ENCODE results near the gene SLC49A4. TPM values are rescaled to one million over a fixed set of nuclear protein-coding genes. Genes with fewer than 3 reads are reported as not detected.

Gene SLC49A4
- 14.7 and 20.3 TPM in 2 replicates for total RNA-seq

GRCh38 chr3:122794779-122795673, at the start of gene SLC49A4:
TSS of gene SLC49A4 (plus strand) at chr3:122795069. CDS start at chr3:122795193, 124 bp downstream.

GRCh38 chr3:122793568-122794416, 1.1 kb upstream of the SLC49A4 start, which contains the start of gene HSPBAP1:
TSS of gene HSPBAP1 (minus strand) at chr3:122793831. CDS start at chr3:122793680, 151 bp downstream.

Other genes with a start within 250 kb of the SLC49A4 start
- 13.3 and 15.4 TPM in 2 replicates for gene PARP9, start 230.8 kb upstream of the SLC49A4 start, total RNA-seq
- 18.6 and 19.8 TPM in 2 replicates for gene DTX3L, start 230.7 kb upstream of the SLC49A4 start, total RNA-seq
- gene PARP15, start 217.4 kb upstream of the SLC49A4 start, total RNA-seq, result 0.20 and 0.73 TPM in 2 replicates
- 33.4 and 36.6 TPM in 2 replicates for gene PARP14, start 114.2 kb upstream of the SLC49A4 start, total RNA-seq
- gene HSPBAP1, start 1.2 kb upstream of the SLC49A4 start, total RNA-seq, result 4.8 and 7.0 TPM in 2 replicates
- not detected in 2 replicates for gene SEMA5B, start 232.7 kb downstream of the SLC49A4 start, total RNA-seq

Measured in subcutaneous preadipocyte (primary cell).